Measurements from ENCODE around the gene TADA3. TPM values are rescaled to one million over a fixed set of nuclear protein-coding genes. Genes with fewer than 3 reads are reported as not detected.

Gene TADA3
- total and polyA plus RNA-seq, 4 donors = 41.6 to 62.3 (median 53.2) TPM

DNA sequence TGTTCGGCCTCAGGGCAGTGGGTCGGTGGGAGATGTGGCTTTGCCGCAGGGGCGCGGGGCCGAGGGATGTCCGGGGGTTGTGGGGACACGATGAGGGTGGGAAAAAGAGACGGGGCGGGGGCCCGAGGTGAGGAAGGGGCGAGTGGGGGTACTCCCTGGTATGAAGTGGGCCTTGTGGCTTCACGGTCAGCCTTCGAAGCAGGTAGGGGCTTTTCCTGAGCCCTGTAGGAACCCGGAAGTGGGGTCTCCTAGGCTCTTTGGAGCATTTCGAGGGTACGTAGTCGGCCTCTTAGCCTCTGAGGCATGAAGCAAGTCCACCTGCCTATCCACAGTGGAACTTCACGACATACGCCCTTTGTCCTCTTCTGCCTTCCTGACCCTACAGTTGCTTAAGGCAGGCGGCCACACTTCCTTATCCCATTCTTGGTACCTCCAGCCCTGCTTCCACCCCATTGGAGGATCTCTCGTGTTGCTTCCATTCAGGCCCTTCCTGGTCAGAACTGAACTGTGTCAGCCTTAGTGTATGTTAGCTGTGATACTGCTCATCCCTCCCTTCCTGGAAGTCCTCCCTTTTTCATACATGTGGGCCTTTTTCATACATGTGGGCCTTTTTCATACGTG lies 998 bp upstream of the TADA3 start:
- H3K27me3 ChIP-seq (ENCODE audit: control insufficient read depth in 3 of 3, insufficient read depth in 3 of 3, low read length in 2 of 3) = no peaks in the 10 kb centered on the region
- H3K9me3 ChIP-seq (ENCODE audit: control insufficient read depth in 4 of 4, insufficient read depth in 3 of 4, low read length in 3 of 4) = no peaks in the 10 kb centered on the region
- TF ChIP-seq, protein P1, sequence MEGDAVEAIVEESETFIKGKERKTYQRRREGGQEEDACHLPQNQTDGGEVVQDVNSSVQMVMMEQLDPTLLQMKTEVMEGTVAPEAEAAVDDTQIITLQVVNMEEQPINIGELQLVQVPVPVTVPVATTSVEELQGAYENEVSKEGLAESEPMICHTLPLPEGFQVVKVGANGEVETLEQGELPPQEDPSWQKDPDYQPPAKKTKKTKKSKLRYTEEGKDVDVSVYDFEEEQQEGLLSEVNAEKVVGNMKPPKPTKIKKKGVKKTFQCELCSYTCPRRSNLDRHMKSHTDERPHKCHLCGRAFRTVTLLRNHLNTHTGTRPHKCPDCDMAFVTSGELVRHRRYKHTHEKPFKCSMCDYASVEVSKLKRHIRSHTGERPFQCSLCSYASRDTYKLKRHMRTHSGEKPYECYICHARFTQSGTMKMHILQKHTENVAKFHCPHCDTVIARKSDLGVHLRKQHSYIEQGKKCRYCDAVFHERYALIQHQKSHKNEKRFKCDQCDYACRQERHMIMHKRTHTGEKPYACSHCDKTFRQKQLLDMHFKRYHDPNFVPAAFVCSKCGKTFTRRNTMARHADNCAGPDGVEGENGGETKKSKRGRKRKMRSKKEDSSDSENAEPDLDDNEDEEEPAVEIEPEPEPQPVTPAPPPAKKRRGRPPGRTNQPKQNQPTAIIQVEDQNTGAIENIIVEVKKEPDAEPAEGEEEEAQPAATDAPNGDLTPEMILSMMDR (IDR thresholded peaks at IDR 0.05; ENCODE audit: control extremely low read depth, extremely low read depth) = no peak
- H3K4me3 ChIP-seq = peak overlapping the region; percentile 86
- ATAC-seq (ENCODE audit: insufficient read depth, low FRiP score) (peak; percentile 4), DNase-seq (peak in 1 of 3 donors; percentile 22)
- peak overlapping the region; percentile 95 to 96 for H3K9ac ChIP-seq (ENCODE audit: insufficient read depth in 1 of 2, low read length in 2 of 2)
- H3K27ac ChIP-seq (ENCODE audit: low read depth in 1 of 2, low read length in 1 of 2) = peak overlapping the region; percentile 94 to 95
- peaks cover 15 to 24% (median 20%) of the 10 kb centered on the region in 4 donors for H3K36me3 ChIP-seq (ENCODE audit: control insufficient read depth in 4 of 4, insufficient read depth in 4 of 4, low read length in 4 of 4)
- peaks cover 0 to 21% (median 4%) of the 10 kb centered on the region in 5 donors for H3K4me1 ChIP-seq (ENCODE audit: control insufficient read depth in 5 of 5, insufficient read depth in 5 of 5, low read length in 5 of 5)
- 2% methylated on average over 18 to 23 of the region's 23 CpGs for WGBS, 2 donors

DNA sequence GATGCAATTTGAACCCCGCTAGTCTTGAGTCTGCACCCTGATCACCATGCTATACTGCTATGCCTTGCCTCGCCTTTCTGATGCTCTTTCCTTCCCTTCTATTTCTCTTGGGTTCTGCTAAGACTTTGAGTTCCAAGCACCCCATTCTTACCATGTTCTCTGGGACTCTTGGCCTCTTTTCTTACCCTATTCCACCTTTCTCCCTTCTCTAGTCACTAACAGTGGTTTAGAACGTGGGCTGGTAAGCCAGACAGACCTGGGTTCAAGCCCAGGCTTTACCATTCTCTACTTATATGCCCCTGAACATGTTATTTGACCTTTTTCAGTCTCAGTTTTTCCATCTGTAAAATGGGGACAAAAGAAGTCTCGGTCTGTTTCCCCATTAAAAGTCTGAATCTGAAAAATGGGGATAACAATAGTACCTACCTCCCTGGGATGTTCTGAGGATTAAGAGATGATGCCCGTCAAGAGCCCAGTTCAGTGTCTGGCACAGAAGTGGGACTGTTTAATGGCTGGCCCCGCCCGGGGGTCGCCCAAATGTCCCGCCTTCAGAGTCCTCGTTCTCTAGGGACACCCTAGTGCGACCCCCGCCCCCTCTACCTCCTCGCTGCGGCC lies 376 bp downstream of the TADA3 start:
- H3K36me3 ChIP-seq (ENCODE audit: control insufficient read depth in 4 of 4, insufficient read depth in 4 of 4, low read length in 4 of 4) = peaks cover 3 to 20% (median 10%) of the 10 kb centered on the region in 4 donors
- peak in 1 of 3 donors; percentile 25 for DNase-seq
- no peaks in the 10 kb centered on the region for H3K27me3 ChIP-seq (ENCODE audit: control insufficient read depth in 3 of 3, insufficient read depth in 3 of 3, low read length in 2 of 3)
- H3K27ac ChIP-seq (ENCODE audit: low read depth in 1 of 2, low read length in 1 of 2) = peak overlapping the region; percentile 94 to 95
- peaks cover 0 to 21% (median 4%) of the 10 kb centered on the region in 5 donors for H3K4me1 ChIP-seq (ENCODE audit: control insufficient read depth in 5 of 5, insufficient read depth in 5 of 5, low read length in 5 of 5)
- peak overlapping the region; percentile 86 for H3K4me3 ChIP-seq
- no peaks in the 10 kb centered on the region for H3K9me3 ChIP-seq (ENCODE audit: control insufficient read depth in 4 of 4, insufficient read depth in 3 of 4, low read length in 3 of 4)
- 14 to 16% methylated on average over 14 of the region's 14 CpGs for WGBS, 2 donors
- H3K9ac ChIP-seq (ENCODE audit: insufficient read depth in 1 of 2, low read length in 2 of 2) = peak overlapping the region; percentile 59 to 71
- TF ChIP-seq, protein P1 (IDR thresholded peaks at IDR 0.05; ENCODE audit: control extremely low read depth, extremely low read depth) = no peak
- no peak for ATAC-seq (ENCODE audit: insufficient read depth, low FRiP score)

DNA sequence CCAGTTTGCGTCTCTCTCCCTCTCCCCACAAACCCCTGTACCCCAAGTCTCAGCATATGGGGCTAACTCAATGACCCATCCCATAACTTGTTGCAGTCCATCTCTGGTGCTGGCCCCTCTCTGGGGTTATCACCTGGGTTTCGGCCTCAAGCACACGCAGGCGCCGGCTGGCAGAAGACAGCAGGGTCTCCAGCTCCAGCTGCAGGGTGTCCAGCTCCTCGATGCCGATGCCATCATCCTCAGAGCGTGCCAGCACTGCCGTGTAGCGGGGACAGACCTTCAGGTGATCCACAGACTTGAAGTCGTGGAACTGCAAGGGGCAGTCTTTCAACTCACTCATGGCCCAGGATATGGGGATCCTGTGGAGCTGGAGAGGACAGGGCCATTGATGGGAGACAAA lies 1.1 kb downstream of the TADA3 start:
- Histone ChIP-seq H3K9me3 (ENCODE audit: control insufficient read depth in 4 of 4, insufficient read depth in 3 of 4, low read length in 3 of 4) (no peaks in the 10 kb centered on the region), H3K9ac (ENCODE audit: insufficient read depth in 1 of 2, low read length in 2 of 2) (no peak overlapping the region), H3K27ac (ENCODE audit: low read depth in 1 of 2, low read length in 1 of 2) (no peak overlapping the region), H3K4me3 (no peak overlapping the region), H3K4me1 (ENCODE audit: control insufficient read depth in 5 of 5, insufficient read depth in 5 of 5, low read length in 5 of 5) (peaks cover 0 to 21% (median 4%) of the 10 kb centered on the region in 5 donors), H3K36me3 (ENCODE audit: control insufficient read depth in 4 of 4, insufficient read depth in 4 of 4, low read length in 4 of 4) (peaks cover 3 to 23% (median 15%) of the 10 kb centered on the region in 4 donors), H3K27me3 (ENCODE audit: control insufficient read depth in 3 of 3, insufficient read depth in 3 of 3, low read length in 2 of 3) (no peaks in the 10 kb centered on the region)
- ATAC-seq (ENCODE audit: insufficient read depth, low FRiP score) (no peak), DNase-seq (no peak)
- 94 to 95% methylated on average over 11 of the region's 11 CpGs for WGBS, 2 donors
- TF ChIP-seq, protein P1 (IDR thresholded peaks at IDR 0.05; ENCODE audit: control extremely low read depth, extremely low read depth) = no peak
